ENCODE data around the gene PDZD4. TPM values are rescaled to one million over a fixed set of nuclear protein-coding genes. Genes with fewer than 3 reads are reported as not detected.

The PDZD4 gene
- total RNA-seq, 4 donors from 2014 or later = 2.2 to 6.4 (median 4.6) TPM

GRCh38 chrX:153871946-153872878 is 41.9 kb upstream of the PDZD4 start:
- no peak for DNase-seq (ENCODE audit: low spot score in 2 of 2)
- 71 to 76% methylated on average over 18 to 29 of the region's 29 CpGs for WGBS, 2 donors
- TF ChIP-seq CTCF (IDR thresholded peaks at IDR 0.05) (no peak), POLR2A (IDR thresholded peaks at IDR 0.05) (no peak)
- H3K4me3 ChIP-seq (ENCODE audit: low read depth, poor library complexity, severe bottlenecking) = no peak overlapping the region
- intact Hi-C loops (cut with DNase I; ENCODE audit: low total_unique reads) = no loop called here

GRCh38 chrX:153871451-153871850 is 41.1 kb upstream of the PDZD4 start:
- intact Hi-C loops (cut with DNase I; ENCODE audit: low total_unique reads) = no loop called here
- 38 to 46% methylated on average over 6 of the region's 6 CpGs for WGBS, 2 donors
- TF ChIP-seq CTCF (IDR thresholded peaks at IDR 0.05) = no peak
- no peak for TF ChIP-seq POLR2A (IDR thresholded peaks at IDR 0.05)
- DNase-seq (ENCODE audit: low spot score in 2 of 2) = no peak
- no peak overlapping the region for H3K4me3 ChIP-seq (ENCODE audit: low read depth, poor library complexity, severe bottlenecking)

- no peak overlapping the region for H3K4me3 ChIP-seq (ENCODE audit: low read depth, poor library complexity, severe bottlenecking)
- TF ChIP-seq POLR2A (IDR thresholded peaks at IDR 0.05) (no peak), CTCF (IDR thresholded peaks at IDR 0.05) (no peak)
- 56 to 67% methylated on average over 11 to 21 of the region's 21 CpGs for WGBS, 2 donors
- DNase-seq (ENCODE audit: low spot score in 2 of 2) = no peak
- intact Hi-C loops (cut with DNase I; ENCODE audit: low total_unique reads) = no loop called here
Measured at GRCh38 chrX:153870791-153871360, 40.5 kb upstream of the PDZD4 start.

GRCh38 chrX:153870288-153870690 is 39.9 kb upstream of the PDZD4 start:
- no peak overlapping the region for H3K4me3 ChIP-seq (ENCODE audit: low read depth, poor library complexity, severe bottlenecking)
- no peak for DNase-seq (ENCODE audit: low spot score in 2 of 2)
- no peak for TF ChIP-seq POLR2A (IDR thresholded peaks at IDR 0.05)
- no peak for TF ChIP-seq CTCF (IDR thresholded peaks at IDR 0.05)
- WGBS, 2 donors = 90% methylated on average over 2 to 10 of the region's 11 CpGs
- intact Hi-C loops (cut with DNase I; ENCODE audit: low total_unique reads) = no loop called here

- no peak overlapping the region for H3K4me3 ChIP-seq (ENCODE audit: low read depth, poor library complexity, severe bottlenecking)
- intact Hi-C loops (cut with DNase I; ENCODE audit: low total_unique reads) = no loop called here
- DNase-seq (ENCODE audit: low spot score in 2 of 2) = no peak
- TF ChIP-seq CTCF (IDR thresholded peaks at IDR 0.05) = no peak
- no peak for TF ChIP-seq POLR2A (IDR thresholded peaks at IDR 0.05)
- WGBS, 2 donors = 88 to 93% methylated on average over 10 to 26 of the region's 31 CpGs
Measured at GRCh38 chrX:153869473-153870287, 39.3 kb upstream of the PDZD4 start.

Measured in lower leg skin (tissue), 4 donors.